HG02943 (cell line): ENCODE data around the gene UNC5C.

Experiments used
- ATAC-seq: cut with Tn5 transposase; IDR thresholded peaks from one replicate; pipeline ENCODE4 v1.9.1; 2021; ENCODE audit warnings: mild to moderate bottlenecking, low read depth, moderate library complexity; ENCODE audit not compliant: unreplicated experiment

Gene UNC5C

DNA sequence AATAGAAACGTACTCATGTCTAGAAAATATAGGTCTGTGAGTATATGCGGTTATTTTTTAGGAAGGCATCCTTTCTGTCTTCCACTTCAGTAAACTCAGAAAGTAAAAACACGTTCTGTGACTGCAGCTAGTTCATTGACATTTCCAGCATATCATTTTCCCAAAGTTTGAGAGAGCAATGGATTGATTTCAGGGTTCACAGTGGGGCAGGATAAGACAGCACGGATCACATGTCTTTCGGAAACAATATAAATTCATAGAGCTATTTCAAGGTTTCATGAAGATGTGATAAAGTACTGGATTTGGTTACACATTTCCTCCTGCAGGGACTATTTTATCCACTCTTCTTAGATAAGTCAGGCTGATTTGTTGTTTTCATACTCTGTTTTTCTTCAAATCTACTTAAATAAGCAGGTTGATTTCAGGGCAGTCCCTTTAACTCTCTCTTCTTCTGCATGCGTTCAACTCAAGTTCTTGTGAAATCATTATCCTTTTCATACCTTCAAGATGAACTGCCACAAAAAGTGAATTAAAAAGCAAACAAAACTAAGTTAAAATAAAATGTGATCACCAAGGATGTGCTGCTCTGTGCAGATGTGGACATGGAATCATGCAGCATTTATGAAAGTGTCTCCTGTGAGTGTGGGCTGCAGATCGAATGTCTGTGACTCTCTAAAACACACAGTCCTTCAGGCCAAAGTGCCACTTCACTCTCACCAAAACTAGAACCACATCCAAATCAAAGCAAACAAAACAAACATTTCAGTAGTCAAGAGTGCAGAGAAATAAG, 187.7 kb downstream of the UNC5C start:
- no peak for ATAC-seq

DNA sequence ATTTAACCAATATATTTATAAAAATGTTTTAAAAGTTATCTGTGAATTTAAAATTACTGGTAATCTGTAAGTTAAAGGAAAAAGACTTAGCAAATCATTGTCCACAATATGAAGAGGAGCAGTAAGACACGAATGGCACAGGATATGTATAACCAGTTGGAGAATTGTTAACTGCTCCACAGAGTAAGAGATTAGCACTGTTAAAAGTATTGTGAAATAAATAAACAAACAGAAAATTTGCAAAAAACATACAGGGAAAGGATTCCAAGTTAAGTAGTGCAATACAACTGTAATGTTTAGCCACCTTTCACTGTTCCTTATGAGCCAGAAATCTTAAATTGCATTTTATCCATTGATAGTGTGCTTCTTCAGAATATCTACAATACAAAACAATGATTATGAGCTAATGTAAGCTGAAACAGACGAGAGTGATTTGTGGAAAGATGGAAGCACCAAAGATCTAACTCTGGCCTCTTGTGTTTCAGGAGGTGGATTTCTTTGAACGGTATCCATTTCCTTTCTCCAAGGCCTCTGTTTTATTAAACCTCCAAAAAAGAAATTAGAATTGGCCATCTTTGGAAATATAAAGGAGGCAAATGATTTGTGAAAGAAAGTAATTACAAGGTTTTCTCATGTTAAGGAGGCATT, 188.4 kb downstream of the UNC5C start:
- no peak for ATAC-seq

DNA sequence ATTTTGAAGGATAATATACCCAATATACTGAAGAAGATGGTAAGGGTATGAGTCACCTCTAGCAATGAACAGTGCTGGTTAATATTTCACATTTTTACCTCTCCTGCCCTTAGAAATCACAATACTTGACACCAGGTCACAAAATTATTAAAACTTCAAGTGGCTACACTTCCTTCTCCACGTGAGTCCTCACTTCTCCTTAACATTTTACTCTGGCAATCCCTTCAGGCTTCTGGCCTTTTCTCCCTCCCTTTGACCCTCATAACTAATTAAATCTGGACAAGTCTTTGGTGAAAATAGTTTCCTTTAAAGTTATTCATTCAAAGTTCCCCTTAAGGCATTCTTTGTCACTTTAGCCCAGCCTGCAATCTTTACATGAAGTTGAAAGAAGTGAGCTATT, 190.4 kb downstream of the UNC5C start:
- ATAC-seq: no peak

GRCh38 chr4:95355021-95355420, 193.8 kb downstream of the UNC5C start:
- no peak for ATAC-seq

GRCh38 chr4:95348418-95348817, 200.4 kb downstream of the UNC5C start:
- ATAC-seq: no peak

DNA sequence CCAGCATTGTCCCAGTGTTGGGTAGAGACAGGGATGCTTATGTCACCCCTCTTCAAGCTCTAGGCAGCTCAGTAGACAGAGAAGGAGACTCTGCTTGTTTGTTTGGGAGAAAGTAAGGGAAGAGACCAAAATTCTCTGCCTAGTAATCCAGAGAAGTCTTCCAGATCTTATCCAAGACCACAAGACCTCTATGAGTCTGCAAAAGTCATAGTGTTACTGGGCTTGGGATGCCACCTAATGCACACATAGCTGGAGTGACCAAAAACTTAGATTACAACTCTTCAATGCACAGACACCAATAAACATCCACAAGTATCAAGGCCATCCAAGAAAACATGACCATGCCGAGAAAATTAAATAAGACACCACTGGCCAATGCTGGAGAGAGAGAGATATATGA, 205.5 kb downstream of the UNC5C start:
- no peak for ATAC-seq

DNA sequence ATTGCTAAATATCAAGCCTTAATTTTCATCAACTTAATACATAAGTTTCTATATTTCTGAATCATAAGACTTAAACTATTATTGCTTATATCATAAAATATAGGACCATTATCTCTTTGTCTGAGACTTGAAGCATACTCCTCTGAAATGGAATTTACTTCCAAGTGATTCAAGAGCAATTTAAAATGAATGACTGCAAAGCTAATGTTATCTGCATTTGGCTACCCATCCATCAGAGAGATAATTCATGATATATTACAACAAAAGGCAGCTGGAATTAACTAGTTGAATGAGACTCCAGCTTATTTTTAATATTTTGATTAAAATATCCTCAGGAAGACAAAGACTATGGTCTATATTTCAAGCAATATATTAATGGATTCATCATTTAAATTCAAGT, 208.6 kb downstream of the UNC5C start:
- no peak for ATAC-seq

GRCh38 chr4:95325665-95326064, 223.1 kb downstream of the UNC5C start:
- ATAC-seq: no peak

- no peak for ATAC-seq
Observed at GRCh38 chr4:95319169-95319568, 229.6 kb downstream of the UNC5C start.

- no peak for ATAC-seq
Observed at GRCh38 chr4:95318483-95318882, 230.3 kb downstream of the UNC5C start.

DNA sequence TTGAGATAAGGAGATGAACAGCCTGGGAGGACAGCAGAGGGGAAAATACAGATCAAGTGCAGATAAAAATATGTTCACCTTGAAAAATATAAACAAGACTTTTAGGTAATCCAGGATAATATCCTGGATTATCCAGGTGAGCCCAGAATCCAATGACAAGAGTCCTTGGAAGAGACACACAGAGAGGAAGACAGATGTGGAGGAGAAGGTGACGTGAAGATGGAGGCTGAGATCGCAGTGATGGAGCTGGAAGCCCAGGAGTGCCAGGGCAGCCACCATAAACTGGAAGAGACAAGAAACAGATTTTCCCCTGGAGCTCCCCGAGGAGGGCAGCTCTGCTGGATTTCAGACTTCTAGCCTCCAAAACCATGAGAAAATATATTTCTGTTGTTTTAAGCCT, 230.7 kb downstream of the UNC5C start:
- ATAC-seq: no peak

DNA sequence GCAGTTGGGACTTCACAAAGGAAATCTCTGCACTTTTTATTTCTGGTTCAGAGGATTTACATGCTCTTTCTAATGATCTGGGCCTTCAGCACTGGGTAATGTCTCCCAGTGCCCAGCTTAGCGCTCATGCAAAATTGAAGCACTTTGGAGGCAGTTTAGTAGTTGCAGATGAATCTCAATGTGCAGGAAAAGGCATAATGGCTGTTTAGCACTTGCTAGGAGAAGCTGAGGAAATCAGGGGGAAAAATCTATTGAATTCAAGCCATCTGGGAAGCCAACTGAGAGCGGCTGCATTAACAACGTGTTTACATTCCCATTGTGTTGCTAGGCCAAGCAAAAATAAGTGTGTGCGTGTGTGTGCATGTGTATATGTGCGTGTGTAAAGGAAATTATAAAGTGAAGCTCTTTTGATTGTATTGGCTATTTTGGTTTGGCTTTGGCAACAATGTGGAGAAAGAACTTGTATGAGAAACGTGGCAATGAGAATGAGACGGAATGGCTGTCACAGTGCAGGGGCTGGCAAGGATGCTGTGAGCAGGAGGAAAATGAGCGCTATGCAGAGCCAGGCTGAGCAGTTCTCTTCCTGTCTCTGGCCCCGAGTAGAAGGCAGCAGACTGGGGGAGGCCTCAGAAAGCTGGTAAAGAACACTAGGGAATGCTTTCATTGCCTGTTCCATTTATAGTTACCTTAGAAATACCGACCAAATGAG, 231.5 kb downstream of the UNC5C start:
- ATAC-seq: no peak

DNA sequence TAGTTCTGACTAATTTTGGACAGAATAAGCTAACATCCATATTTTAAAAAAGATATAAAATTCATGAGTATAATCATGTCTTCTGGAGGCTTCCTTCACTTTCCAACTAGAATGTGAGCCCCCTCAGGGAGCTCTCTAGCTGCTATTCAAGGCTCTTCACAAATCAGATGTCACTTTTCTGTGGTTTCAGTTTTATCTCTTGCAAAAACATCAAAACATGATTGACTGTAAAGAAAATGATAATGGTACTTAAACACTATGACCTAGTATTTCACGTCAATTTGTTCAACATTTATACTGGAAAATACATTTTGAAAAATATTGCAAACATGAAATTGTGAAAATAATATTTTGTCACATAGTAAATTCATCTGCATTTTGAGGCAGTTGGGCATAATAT, 234.2 kb downstream of the UNC5C start:
- ATAC-seq: no peak

DNA sequence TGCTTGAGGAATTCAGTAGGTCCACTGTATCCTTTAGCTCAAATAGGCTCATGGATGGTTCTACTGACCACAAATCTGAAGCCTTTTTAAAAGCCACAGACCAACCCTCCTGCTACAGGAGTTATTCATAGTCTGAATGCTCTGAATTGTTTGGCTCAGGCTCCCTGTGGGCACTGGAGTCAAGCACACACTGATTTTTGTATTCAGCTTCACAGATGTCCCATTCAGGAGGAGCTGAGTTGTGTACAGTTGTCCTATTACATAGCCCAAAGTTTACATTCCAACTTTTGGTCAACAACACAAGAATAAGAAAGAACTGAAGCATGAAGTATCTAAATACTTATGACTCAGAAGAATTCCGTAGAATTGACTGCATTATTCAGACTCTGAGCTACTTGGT, 243.9 kb downstream of the UNC5C start:
- no peak for ATAC-seq

DNA sequence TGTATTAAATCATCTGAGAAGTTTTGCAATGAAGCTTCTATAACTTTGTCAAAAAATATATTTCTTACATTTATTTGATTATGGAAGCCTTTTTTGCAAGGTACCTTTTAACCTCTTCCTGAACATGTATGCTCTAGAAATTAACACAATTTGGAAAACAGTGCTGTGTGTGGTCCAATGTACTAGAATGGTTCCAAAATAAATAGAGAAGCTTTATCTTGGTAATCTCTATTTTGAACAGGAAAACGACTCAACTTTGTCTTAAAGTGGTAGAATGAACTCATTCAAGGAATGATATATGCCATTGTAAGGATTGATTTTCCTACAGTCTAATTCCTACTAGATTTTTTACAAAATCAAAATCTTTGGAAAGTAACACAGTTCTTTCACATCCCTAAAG, 248.5 kb downstream of the UNC5C start:
- no peak for ATAC-seq

DNA sequence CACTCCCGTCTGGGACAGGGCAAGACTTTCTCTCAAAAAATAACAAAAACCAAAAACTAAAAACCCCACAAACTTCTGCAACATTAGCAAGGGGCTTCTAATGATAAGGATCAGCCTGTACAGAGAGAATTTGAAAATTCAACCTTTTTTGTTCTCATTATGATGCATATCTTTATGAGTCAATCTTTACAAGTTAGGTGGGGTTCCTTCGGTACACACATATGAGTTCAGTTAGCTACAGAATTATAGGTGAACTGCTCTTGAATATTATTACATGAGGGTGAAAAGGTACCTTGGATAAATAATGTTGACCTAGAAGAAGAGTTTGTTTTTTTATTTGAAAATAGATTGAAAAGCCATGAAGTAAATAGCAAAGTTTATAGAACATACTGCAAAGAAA, 252.7 kb downstream of the UNC5C start:
- no peak for ATAC-seq

DNA sequence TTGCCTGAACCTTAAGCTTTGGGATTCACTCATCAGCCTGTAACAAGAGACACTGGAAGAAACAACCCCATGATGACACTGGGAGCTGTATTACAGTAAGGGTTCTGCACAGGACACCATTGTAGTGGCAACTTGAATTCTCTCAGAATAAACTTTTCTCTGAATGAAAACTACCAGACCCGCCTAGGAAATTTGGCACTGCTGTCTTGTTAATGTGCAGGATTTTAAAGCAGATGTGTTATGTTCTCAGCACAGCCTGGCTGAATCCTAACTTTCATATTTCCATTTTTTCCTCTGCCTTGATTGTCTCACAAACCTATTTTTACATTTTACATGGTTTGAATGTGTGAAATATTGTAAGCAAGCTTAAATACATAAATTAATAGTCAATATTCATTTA, 253.6 kb downstream of the UNC5C start:
- ATAC-seq: no peak

- ATAC-seq: no peak
Observed at GRCh38 chr4:95294321-95294720, 254.5 kb downstream of the UNC5C start.

DNA sequence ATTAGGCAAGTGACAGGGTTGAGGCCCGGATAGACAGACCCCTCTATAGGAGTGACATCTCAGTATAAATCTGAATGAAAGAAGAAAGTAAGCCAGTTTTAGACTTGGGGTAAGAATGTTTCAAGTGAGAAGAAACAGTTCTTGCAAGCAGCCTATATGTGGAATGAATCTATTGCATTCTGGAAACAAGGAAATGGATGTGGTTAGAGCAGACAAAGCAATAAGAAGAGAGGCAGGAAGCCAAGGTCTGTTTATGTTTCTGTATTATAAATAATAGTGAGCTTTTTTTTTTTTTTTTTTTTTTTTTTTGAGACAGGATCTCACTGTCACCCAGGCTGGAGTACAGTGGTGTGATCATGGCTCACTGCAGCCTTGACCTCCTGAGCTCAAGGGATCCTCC, 255.8 kb downstream of the UNC5C start:
- ATAC-seq: no peak

DNA sequence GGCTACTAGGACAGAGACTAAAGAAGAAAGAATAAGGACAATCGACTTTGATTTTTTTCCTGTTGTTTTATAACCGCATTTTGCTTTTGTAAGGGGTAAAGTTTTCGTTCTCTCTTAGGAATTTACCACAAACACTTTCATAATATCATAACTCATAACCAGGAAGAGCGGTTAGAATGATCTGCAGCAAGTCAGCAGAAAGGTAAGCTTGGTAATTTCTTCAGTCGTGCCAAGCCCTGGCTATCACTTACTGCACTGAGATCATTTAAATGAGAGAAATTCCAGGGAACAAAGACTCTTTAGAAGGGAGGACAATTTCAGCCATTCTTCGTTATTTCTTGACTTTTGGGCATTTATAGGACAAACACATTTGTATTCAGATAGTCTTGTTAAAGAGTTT, 258.1 kb downstream of the UNC5C start:
- ATAC-seq: no peak

DNA sequence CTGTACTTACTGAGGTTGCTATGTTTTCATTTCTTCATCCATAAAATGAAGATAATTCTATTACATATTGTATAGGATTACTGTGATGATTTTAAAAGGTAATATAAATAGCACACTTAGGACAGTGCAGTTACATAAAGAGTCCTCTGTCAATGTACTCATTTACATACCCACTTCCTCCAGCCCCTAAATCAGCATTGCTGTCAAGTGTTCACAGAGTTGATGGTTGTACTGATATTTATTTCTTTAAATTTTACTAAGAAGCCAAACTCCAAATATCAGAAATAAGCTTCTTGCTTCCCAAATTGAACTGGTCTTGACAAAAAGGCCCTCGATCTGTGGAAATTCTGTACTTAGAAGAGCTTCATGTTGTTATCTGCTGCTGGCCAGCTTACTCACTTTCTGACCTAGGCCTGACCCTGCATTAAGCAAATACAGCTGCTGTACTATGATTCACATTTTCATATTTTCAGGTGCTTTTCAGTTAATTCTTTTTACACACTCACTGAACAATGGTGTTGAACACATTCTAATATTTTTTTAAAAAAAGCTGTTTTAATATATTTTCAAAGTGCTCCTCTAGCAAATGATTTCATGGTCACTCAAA, 259.6 kb downstream of the UNC5C start:
- ATAC-seq: peak; percentile 56
